D721Med (cell line): ENCODE measurements around the gene SHPK.

Experiments
- DNase-seq: peaks from one replicate; pipeline ENCODE4 v3.0.0; 2011; ENCODE audit warnings: low spot score; ENCODE audit not compliant: insufficient read length
- FAIRE-seq: peaks from 2 replicates; lab custom pipeline; 2011; peaks lifted over from hg19 to GRCh38; lab: Jason Lieb, UNC
- CTCF ChIP-seq: IDR thresholded peaks from 2 replicates; pipeline ENCODE4 v1.5.1; 2012; ENCODE audit warnings: mild to moderate bottlenecking, control low read depth; ENCODE audit not compliant: insufficient read depth; ENCODE audit errors: missing control alignments

The SHPK gene

GRCh38 chr17:3641717-3642486 lies 5.9 kb upstream of the SHPK start:
- DNase-seq (no peak), FAIRE-seq (no peak)
- no peak for TF ChIP-seq CTCF

- TF ChIP-seq CTCF = no peak
- FAIRE-seq = no peak
- no peak for DNase-seq
Measured at GRCh38 chr17:3641014-3641413, 5.0 kb upstream of the SHPK start.

GRCh38 chr17:3639981-3640596 lies 4.0 kb upstream of the SHPK start:
- DNase-seq (no peak), FAIRE-seq (no peak)
- no peak for TF ChIP-seq CTCF

- FAIRE-seq (no peak), DNase-seq (no peak)
- no peak for TF ChIP-seq CTCF
Measured at GRCh38 chr17:3636908-3637373, 891 bp upstream of the SHPK start.

GRCh38 chr17:3635474-3636153 lies 436 bp downstream of the SHPK start:
- no peak for DNase-seq

GRCh38 chr17:3632287-3632686 lies 3.8 kb downstream of the SHPK start:
- no peak for FAIRE-seq
- TF ChIP-seq CTCF = no peak
- DNase-seq = no peak

More at GRCh38 chr17:3635474-3636153, 436 bp downstream of the SHPK start:
- FAIRE-seq = no peak
- no peak for TF ChIP-seq CTCF
